Endothelial cell of umbilical vein (primary cell): ENCODE data around the gene IL15. TPM values are rescaled to one million over a fixed set of nuclear protein-coding genes. Genes with fewer than 3 reads are reported as not detected.

Source experiments
- BruUV-seq: library from RNA; stranded (reverse); fragments of 400-500 nt; replicated peaks from 2 replicates; lab custom pipeline; 2021; lab: Mats Ljungman, UMichigan
- CTCF ChIA-PET: fragments of 300-600, 350-600 bp; sonication (Branson Sonifier 250); formaldehyde crosslinking; loops from one replicate; lab custom pipeline; 2021; ENCODE audit warnings: antibody characterized with exemption, inconsistent platforms; lab: Charles Lee
- POLR2A ChIA-PET: fragments of 300-600, 350-600 bp; sonication (Branson Sonifier 250); formaldehyde crosslinking; loops from one replicate; lab custom pipeline; 2021; ENCODE audit warnings: antibody characterized with exemption, inconsistent platforms; lab: Charles Lee
- DNase-seq: peaks from one replicate; pipeline ENCODE4 v3.0.0-alpha.2; 2011; ENCODE audit warnings: low read depth, low spot score
- FAIRE-seq: peaks from 2 replicates; lab custom pipeline; 2011; peaks lifted over from hg19 to GRCh38; lab: Jason Lieb, UNC
- H2AFZ ChIP-seq: 2 replicates; pipeline ENCODE4 v1.6.0; 2012; ENCODE audit warnings: low read depth, low read length, control low read depth, inconsistent platforms
- H3K27ac ChIP-seq: 2 replicates; pipeline ENCODE4 v1.5.1; 2011; ENCODE audit warnings: low read depth, mild to moderate bottlenecking, control low read depth, low read length, moderate library complexity; ENCODE audit not compliant: insufficient read depth
- H3K27me3 ChIP-seq, 2 experiments: 2 replicates each; pipeline versions ENCODE4 v1.6.0 to v1.6.1; 2011; ENCODE audit warnings: low read length in 2 of 2, mixed read lengths in 1 of 2; ENCODE audit not compliant: control insufficient read depth in 2 of 2, insufficient read depth in 2 of 2
- H3K36me3 ChIP-seq, 2 experiments: 2 replicates in 1 of 2; 3 replicates in 1 of 2; pipeline ENCODE4 v1.5.1; 2011; ENCODE audit warnings: low read length in 2 of 2, mild to moderate bottlenecking in 1 of 2, moderate library complexity in 1 of 2; ENCODE audit not compliant: control insufficient read depth in 2 of 2, insufficient read depth in 2 of 2; ENCODE audit errors: extremely low read depth in 1 of 2
- H3K4me1 ChIP-seq: 3 replicates; pipeline ENCODE4 v1.5.1; 2011; ENCODE audit warnings: mild to moderate bottlenecking, low read length; ENCODE audit not compliant: control insufficient read depth, insufficient read depth; ENCODE audit errors: extremely low read depth
- H3K4me2 ChIP-seq: 2 replicates; pipeline ENCODE4 v1.6.1; 2011; ENCODE audit warnings: low read length, control low read depth, mixed read lengths; ENCODE audit not compliant: insufficient read depth
- H3K4me3 ChIP-seq, 3 experiments: fragments of 200-600 bp in 1 of 3; sonication (generic), shearing (Covaris generic) in 1 of 3; replicated peaks in 1 of 3; 2 replicates each; pipeline ENCODE4 v1.5.1; 2011 to 2016; ENCODE audit warnings: control low read depth in 3 of 3, low read length in 3 of 3, mild to moderate bottlenecking in 2 of 3, inconsistent platforms in 1 of 3, low read depth in 1 of 3, moderate library complexity in 1 of 3; ENCODE audit not compliant: insufficient read depth in 1 of 3
- H3K79me2 ChIP-seq: 2 replicates; pipeline ENCODE4 v1.6.0; 2012; ENCODE audit warnings: low read length, inconsistent platforms; ENCODE audit not compliant: control insufficient read depth, insufficient read depth
- H3K9ac ChIP-seq: replicated peaks from 2 replicates; pipeline ENCODE3; 2011; ENCODE audit warnings: low read length, control low read depth; ENCODE audit not compliant: insufficient read depth; ENCODE audit errors: extremely low read depth
- H3K9me1 ChIP-seq: replicated peaks from 3 replicates; pipeline ENCODE4 v1.6.0; 2011; ENCODE audit warnings: mild to moderate bottlenecking, low read length; ENCODE audit not compliant: control insufficient read depth, insufficient read depth; ENCODE audit errors: extremely low read depth
- H3K9me3 ChIP-seq: replicated peaks from 2 replicates; pipeline ENCODE4 v1.5.1; 2012; ENCODE audit warnings: low read length, inconsistent platforms; ENCODE audit not compliant: control insufficient read depth, insufficient read depth
- H4K20me1 ChIP-seq: replicated peaks from 2 replicates; pipeline ENCODE3; 2011; ENCODE audit warnings: mild to moderate bottlenecking, low read length; ENCODE audit not compliant: control insufficient read depth, insufficient read depth; ENCODE audit errors: extremely low read depth
- CTCF ChIP-seq, 2 donors: IDR thresholded peaks; 1 replicate in 1 of 2; 2 replicates in 1 of 2; pipeline ENCODE4 v1.5.1; 2011; ENCODE audit warnings: low read length in 2 of 2, mild to moderate bottlenecking in 2 of 2, moderate library complexity in 2 of 2, control low read depth in 1 of 2, inconsistent platforms in 1 of 2, low read depth in 1 of 2; ENCODE audit not compliant: insufficient read depth in 1 of 2; ENCODE audit errors: extremely low read depth in 1 of 2
- EZH2 ChIP-seq: IDR thresholded peaks from 2 replicates; pipeline ENCODE4 v1.6.1; 2012; ENCODE audit warnings: borderline replicate concordance, low read depth, mild to moderate bottlenecking, moderate library complexity, low read length, inconsistent platforms; ENCODE audit not compliant: severe bottlenecking
- FOS ChIP-seq: IDR thresholded peaks from 2 replicates; pipeline ENCODE4 v1.6.1; 2011; ENCODE audit warnings: mild to moderate bottlenecking, low read length, moderate library complexity, borderline replicate concordance; ENCODE audit not compliant: insufficient read depth
- GATA2 ChIP-seq: IDR thresholded peaks from 2 replicates; pipeline ENCODE4 v1.7.0; 2011; ENCODE audit warnings: low read depth, mild to moderate bottlenecking, moderate library complexity, mixed read lengths, low read length; ENCODE audit not compliant: insufficient read length, insufficient read depth
- JUN ChIP-seq: IDR thresholded peaks from 2 replicates; pipeline ENCODE4 v1.6.1; 2011; ENCODE audit warnings: borderline replicate concordance, low read depth; ENCODE audit not compliant: insufficient read length, insufficient read depth
- MAX ChIP-seq: IDR thresholded peaks from 2 replicates; pipeline ENCODE4 v1.6.1; 2011; ENCODE audit not compliant: insufficient read depth, insufficient read length
- MYC ChIP-seq: IDR thresholded peaks from one replicate; pipeline ENCODE4 v1.6.1; 2011; ENCODE audit warnings: mild to moderate bottlenecking, low read depth, low read length
- POLR2A ChIP-seq: IDR thresholded peaks from 2 replicates; pipeline ENCODE4 v1.6.1; 2012; ENCODE audit warnings: low read depth, mild to moderate bottlenecking, control low read depth, low read length
- POLR2AphosphoS5 ChIP-seq: IDR thresholded peaks from 2 replicates; pipeline ENCODE4 v1.6.1; 2012; ENCODE audit warnings: low read depth, mild to moderate bottlenecking, control low read depth, low read length, moderate library complexity; ENCODE audit not compliant: insufficient read depth
- dilution Hi-C: fragments of 300-500 bp; cut with MboI; formaldehyde crosslinking; loops from one replicate; pipeline ENCODE4 v1.15.0; 2019; ENCODE audit warnings: low sequenced_read_pairs; ENCODE audit not compliant: extremely low pct_ligation_motif_present
- intact Hi-C: fragments of 100-400 bp; cut with micrococcal nuclease; formaldehyde crosslinking; loops from one replicate; pipeline ENCODE4 v1.10.0; 2022
- polyA plus RNA-seq, 4 experiments: library from polyadenylated mRNA; depleted of rRNA in 3 of 4; stranded (reverse) in 3 of 4; unstranded in 1 of 4; fragments of >200 nt; gene quantifications; 2 replicates each; pipeline versions ENCODE4 v1.2.1 to v1.2.3, GENCODE V29; 2011 to 2012; ENCODE audit warnings: missing spikeins in 1 of 4
- total RNA-seq: library from RNA; stranded (reverse); gene quantifications from 2 replicates; pipeline ENCODE4 v1.2.3, GENCODE V29; 2021

Gene IL15
- total and polyA plus RNA-seq, 2 donors (not counting 3 experiments of a cell fraction or from before 2014, with no cell fraction given): 3.0 to 3.1 TPM

GRCh38 chr4:141697116-141697515, 60.7 kb downstream of the IL15 start:
- Histone ChIP-seq H3K9me1 (no peaks in the 10 kb centered on the region), H3K4me1 (no peaks in the 10 kb centered on the region), H3K4me3 (no peak overlapping the region), H3K9ac (no peak overlapping the region), H3K79me2 (no peaks in the 10 kb centered on the region), H3K27me3 (no peaks in the 10 kb centered on the region), H3K4me2 (no peak overlapping the region), H2AFZ (no peak overlapping the region), H4K20me1 (no peaks in the 10 kb centered on the region), H3K9me3 (no peaks in the 10 kb centered on the region), H3K27ac (no peak overlapping the region), H3K36me3 (no peaks in the 10 kb centered on the region)
- intact Hi-C loops (no loop called here), dilution Hi-C loops (no loop called here)
- no TSS peak for BruUV-seq
- FAIRE-seq: no peak
- ChIA-PET POLR2A (no interaction called here), CTCF (interaction anchor here (1.4 kb wide), 1 partner anchor 12 kb away, joined by 5 read pairs; no protein-coding TSS in a partner anchor)
- TF ChIP-seq GATA2: no peak
- TF ChIP-seq JUN: no peak
- TF ChIP-seq FOS: no peak
- no peak for TF ChIP-seq CTCF (IDR thresholded peaks at IDR 0.05; ENCODE audit: extremely low read depth in 1 of 2, insufficient read depth in 1 of 2, low read depth in 1 of 2, low read length in 2 of 2)
- TF ChIP-seq MYC: no peak
- no peak for TF ChIP-seq MAX
- no peak for TF ChIP-seq POLR2A
- no peak for TF ChIP-seq EZH2
- TF ChIP-seq POLR2AphosphoS5: no peak
- no peak for DNase-seq
